GM18870 (cell line): ENCODE results near the gene SEPTIN10.

Experiments used
- ATAC-seq: cut with Tn5 transposase; IDR thresholded peaks from one replicate; pipeline ENCODE4 v1.9.1; 2021; ENCODE audit warnings: moderate library complexity; ENCODE audit not compliant: unreplicated experiment

The SEPTIN10 gene

GRCh38 chr2:109526442-109526970 lies 87.3 kb downstream of the SEPTIN10 start:
- no peak for ATAC-seq

- no peak for ATAC-seq
Measured at GRCh38 chr2:109525836-109526235, 87.9 kb downstream of the SEPTIN10 start.

DNA sequence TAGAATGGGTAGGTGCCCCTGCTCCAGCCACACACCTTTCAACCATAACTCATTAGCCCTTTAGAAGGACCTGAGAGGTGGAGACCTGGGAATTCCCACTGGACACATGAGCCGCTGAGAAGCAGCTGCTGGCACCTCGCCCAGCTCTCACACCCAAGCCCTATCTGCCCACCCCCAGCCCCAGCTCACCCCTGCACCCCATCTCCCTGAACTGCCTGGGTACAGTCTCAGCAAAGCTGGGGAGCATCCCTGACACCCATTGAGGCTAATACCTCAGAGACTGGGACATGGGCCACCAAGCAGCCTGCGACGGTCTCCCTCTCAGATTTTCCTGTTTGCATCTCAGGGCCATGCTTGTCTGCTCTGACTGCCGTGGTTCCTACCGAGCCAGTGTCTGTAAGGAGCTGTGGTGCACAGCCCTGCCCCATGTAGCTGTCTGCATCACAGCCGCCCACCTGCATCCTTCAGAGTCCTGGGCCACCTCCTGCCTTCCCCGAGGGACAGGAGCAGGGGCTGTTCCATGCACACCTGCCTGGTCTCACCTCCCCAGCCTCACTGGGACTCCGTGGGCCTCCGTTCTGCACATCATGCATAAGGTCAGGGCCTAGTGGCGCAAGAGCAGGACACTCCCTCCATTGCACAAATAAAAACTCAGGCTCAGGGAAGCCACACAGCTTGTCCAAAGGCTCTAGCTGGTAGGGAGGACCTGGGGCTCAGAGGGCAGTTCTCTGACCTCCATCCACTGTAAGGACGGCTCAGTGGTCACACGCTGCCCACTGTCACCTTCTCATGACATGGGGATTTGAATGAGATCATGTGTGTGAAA lies 90.0 kb downstream of the SEPTIN10 start:
- no peak for ATAC-seq

- no peak for ATAC-seq
Measured at GRCh38 chr2:109523121-109523520, 90.6 kb downstream of the SEPTIN10 start.

DNA sequence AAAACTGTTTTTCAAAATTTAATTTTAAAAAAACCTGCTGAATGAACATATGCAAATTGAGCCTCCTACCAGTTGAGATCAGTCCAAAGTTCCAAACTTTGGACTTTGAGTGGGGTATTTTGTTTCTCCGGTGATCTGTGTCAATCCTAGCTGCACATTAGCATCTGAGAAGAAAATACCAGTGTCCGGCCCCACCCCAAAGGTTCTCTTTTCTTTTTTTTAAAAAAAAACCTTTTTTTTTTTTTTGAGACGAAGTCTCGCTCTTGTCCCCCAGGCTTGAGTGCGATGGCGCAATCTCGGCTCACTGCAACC lies 91.7 kb downstream of the SEPTIN10 start:
- no peak for ATAC-seq

- no peak for ATAC-seq
Measured at GRCh38 chr2:109521233-109522062, 92.3 kb downstream of the SEPTIN10 start.

GRCh38 chr2:109519513-109519912 lies 94.3 kb downstream of the SEPTIN10 start:
- ATAC-seq, result no peak

DNA sequence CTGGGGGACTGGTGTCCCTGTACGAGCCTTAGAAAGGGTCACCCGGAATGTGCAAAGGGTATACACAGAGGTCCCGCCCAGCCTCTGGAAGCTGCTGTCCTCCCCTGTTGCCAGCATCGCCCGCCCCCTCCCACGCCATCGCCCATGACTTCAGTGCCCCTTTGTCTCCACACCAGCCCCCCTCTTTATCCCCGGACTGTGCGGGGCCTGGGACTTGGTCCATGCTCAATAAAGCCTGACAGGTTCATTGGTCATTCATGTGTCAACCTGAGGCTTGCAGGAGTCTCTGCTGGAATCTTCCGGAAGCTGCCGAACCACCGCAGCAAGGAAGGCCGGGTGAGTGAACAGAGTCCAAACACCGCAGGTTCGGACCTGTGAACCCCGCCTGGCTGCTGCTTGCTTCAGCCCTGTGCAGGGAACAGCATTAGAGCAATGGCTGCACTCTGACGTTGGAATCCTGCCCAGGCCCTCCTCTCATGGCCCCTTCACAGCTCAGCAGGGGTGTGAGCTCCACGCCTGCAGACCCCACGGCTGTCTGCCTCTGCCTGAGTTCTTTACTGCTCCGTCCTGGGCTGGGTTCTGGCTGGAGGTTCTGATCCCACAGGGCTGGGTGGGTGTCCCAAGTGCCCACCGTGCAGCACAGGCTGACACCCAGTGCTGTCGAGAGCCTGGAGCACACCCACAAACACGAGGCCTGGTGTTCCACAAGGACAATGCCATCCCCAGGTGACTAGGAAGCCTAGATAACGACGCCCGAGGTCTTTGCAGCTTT lies 96.5 kb downstream of the SEPTIN10 start:
- no peak for ATAC-seq

DNA sequence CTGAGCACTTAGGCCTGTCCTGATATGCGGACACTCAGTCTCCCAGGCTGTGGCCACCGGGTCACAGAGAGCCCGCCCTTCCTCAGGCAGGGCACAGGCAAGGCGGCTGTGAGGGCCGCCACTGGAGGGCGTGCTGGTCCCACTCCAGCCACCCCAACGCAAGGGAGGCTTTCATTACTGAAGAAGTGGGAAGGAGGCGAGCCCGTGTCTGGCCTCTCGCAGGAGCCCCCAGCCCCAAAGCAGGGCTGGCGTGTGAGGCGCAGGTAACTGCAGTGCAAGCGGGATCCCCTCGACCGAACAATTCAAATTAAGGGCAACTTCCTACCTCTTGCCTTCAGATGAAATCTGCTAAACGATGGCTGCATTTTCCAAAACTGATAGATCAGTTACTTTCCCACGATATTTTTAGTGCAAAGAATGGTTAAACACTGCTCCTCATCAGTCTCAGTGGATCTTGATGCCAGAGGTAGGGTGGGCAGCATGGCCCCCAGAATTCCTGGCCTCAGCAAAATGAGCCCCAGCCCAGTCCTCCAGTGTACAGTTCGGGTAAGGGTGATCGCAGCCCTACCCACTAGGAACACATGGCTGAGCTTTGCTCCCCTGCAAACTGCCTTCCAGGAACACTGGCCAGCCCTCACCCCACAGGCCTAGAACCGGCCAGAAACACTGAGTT lies 97.2 kb downstream of the SEPTIN10 start:
- no peak for ATAC-seq

- no peak for ATAC-seq
Measured at GRCh38 chr2:109514857-109515256, 98.9 kb downstream of the SEPTIN10 start.

DNA sequence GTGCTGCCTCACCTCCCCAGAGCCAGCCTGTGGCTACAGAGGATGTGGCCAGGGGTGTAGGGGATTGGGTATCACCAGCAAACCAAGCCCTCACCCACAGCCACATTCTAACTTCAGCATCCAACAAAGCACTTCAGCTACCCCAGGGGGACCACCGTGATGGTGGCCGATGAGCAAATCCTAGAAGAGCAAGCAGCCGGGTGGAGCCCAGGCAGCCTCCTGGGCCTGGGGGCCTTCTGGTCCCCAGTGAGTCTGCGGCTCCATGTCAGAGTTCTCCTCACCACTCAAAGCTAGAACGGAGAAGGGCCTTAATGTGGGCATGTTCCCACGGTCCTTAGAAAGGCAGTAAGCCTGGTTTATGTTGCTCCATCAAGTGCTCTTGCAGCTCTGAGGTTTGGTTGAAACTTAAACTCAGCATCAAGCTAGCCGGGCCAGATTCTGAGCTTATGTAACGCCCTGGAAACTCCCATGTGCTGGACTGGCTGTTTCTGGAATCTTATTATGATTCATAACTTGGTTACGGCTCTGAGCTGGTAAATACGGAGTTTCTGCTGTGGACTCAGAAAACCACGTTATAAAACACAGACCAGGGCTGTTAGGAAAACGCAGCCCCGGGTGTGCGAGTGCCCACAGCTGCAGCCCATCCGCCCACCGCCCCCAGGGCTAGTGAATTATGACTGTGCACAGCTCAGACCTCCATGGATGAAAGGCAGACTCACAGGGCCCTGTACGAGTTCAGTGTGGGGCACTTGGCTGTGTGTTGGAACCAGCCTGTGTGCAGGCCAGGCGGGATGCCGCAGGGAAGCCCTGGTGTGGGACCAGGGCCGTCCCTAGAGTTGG lies 99.8 kb downstream of the SEPTIN10 start:
- ATAC-seq, result peak; percentile 77

- ATAC-seq, result no peak
Measured at GRCh38 chr2:109513230-109513629, 100.5 kb downstream of the SEPTIN10 start.

DNA sequence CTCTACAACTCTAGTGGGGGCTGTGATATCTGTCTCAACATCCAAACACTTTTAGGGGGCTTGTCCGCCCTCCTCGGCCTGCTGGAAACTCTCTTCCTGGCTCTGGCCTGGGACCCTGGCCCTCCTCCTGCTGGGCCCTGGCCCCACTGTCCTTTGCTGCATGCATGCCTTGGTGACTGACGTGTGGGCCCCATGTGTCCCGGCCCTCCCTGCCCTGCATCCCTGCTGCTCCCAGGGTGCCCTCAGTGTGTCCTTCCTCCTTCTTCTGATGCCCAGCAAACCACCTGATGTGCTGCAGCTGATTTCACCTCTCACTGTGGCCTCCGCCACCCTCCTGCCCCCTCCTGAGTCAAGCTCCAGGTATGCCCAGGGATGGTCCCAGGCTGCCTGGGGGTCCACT lies 101.7 kb downstream of the SEPTIN10 start:
- no peak for ATAC-seq

DNA sequence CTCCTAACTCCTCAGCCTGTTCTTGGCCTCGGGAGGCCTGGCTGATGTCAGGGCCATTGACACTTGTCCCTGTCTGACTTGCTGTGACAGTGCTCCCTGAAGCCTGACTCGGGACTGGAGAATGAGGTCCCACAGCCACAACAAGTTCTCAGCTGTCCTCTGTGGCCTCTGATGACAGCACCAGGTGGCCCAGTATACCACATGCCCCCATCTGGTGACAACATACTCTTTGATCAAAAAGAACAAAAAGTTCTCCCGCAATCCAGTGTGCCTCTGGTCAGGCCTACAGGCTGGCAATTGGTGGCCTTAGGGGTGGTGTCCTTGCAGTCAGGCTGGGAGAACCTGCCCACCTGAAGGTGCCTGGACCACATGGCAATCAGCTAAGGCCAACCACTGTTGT lies 102.6 kb downstream of the SEPTIN10 start:
- ATAC-seq, result no peak

DNA sequence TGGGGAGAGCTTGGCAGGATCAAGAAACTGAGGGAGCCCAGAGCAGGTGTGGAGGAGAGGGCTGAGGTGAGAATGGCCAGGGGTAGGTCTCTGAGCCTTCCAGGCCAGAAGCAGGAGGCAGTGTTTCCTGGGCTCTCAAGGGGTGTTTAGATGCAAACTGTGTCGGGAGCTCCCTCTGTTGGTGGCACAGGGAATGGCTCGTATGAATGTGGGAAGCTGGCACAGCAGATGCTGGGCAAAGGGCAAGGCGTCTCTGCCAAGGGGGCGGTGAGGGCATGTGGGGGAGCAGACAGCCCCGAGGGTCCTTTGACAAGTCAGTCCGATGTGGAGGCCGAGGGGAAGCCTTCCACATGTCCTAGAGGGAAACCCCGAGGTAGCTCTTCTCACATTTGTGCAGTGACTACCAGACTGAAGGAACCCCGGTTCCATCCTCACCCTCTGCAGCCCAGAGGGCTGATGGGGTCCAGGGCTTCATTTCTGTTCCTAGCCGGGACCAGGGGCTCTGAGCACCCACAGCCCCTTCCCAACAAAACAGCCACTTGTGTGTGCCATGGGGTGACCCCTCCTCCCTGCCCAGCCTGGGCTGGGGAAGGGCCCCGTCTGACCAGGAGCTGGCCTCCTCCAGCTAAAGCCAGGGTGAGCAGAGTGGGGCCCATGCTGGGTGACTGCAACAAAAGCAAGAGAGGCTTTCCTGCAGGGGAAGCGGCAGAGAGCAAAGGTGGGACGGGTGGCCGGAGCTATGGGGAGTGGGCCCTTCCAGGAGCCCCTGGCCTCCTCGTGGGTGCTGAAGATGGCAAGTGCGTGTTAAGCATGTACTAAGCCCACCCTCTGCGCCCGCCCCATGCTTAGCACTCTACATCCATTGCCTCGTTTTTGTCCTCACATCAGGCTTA lies 103.4 kb downstream of the SEPTIN10 start:
- no peak for ATAC-seq

- no peak for ATAC-seq
Measured at GRCh38 chr2:109508556-109508955, 105.2 kb downstream of the SEPTIN10 start.

GRCh38 chr2:109507828-109508227 lies 105.9 kb downstream of the SEPTIN10 start:
- no peak for ATAC-seq

DNA sequence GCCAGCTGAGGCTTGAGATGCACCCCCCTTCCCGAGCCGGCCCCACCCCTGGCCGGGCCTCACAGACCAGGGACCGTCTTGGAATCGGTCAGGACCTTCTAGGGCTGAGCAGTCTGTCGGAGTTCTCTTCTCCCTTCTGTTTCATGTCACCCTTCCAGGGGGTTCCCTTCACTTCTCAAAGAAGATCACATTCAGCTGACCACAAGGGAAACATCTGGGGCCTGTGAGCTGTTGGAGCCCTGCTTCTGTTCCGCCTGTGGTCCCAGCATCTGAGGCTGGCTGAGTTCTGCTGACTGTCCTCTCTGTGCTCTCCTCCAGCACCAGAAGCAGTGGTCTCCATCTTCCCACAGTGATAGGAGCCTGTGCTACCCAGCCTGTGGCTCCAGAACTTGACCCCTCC lies 106.5 kb downstream of the SEPTIN10 start:
- no peak for ATAC-seq

- no peak for ATAC-seq
Measured at GRCh38 chr2:109503191-109503590, 110.6 kb downstream of the SEPTIN10 start.
